ENCODE data around the gene CABCOCO1.

Gene CABCOCO1

DNA sequence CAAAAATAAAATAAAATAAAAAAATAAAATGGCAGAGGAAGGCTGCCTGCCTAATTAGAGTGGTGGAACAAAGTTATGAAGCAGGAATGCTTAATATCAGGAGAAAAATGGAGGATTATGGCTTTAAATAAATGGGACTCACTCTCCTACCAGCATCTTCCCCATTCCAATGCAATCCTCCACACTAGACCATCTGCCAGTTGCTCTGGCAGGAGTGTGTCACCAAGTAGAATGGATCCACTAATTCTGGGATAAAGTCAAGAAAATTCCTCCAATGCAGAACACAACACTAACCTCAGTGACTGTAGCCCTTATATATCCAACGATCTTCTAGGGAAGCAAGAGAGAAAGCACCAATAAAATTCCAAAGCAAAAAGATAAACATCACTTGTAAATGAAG, 126.3 kb downstream of the CABCOCO1 start:
- DNase-seq (no peak), ATAC-seq (ENCODE audit: insufficient read depth, low read depth) (no peak)

DNA sequence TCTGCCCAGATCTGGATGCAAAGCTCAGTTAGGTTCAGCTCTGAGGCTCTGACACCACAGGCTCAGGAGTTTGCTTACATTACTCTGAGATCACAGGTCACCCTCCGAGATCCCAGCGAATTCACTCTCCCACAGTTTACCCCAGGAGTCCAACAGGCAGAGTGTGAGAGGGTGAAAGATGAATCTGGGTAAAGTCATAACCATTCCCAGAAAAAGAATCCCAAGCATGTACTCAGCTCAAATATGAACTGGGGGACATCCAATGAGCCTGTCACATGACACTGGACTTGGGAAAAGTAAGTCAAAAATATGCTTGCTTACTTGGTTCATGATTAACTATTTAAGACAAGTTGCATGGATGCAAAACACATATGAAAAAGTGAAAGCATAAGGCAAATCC, 128.5 kb downstream of the CABCOCO1 start:
- H3K4me1 ChIP-seq (ENCODE audit: insufficient read depth, low read length): no peaks in the 10 kb centered on the region
- H3K4me2 ChIP-seq (ENCODE audit: insufficient read depth, low read length): no peak overlapping the region
- no peak overlapping the region for H3K27ac ChIP-seq (ENCODE audit: low read length)
- no peak for ATAC-seq (ENCODE audit: insufficient read depth, low read depth)
- no peaks in the 10 kb centered on the region for H3K79me2 ChIP-seq (ENCODE audit: insufficient read depth, low read length)
- no peaks in the 10 kb centered on the region for H3K27me3 ChIP-seq (ENCODE audit: insufficient read depth, low read length, poor library complexity)
- no peaks in the 10 kb centered on the region for H4K20me1 ChIP-seq (ENCODE audit: insufficient read depth, low read length)
- H3K36me3 ChIP-seq (ENCODE audit: insufficient read depth, low read length): no peaks in the 10 kb centered on the region
- no peak overlapping the region for H3K9ac ChIP-seq (ENCODE audit: low read depth, low read length)
- no peak overlapping the region for H2AFZ ChIP-seq (ENCODE audit: low read depth, low read length)
- TF ChIP-seq EZH2 (IDR thresholded peaks at IDR 0.05; ENCODE audit: borderline replicate concordance, low read depth, low read length, severe bottlenecking): no peak
- TF ChIP-seq, protein P1, sequence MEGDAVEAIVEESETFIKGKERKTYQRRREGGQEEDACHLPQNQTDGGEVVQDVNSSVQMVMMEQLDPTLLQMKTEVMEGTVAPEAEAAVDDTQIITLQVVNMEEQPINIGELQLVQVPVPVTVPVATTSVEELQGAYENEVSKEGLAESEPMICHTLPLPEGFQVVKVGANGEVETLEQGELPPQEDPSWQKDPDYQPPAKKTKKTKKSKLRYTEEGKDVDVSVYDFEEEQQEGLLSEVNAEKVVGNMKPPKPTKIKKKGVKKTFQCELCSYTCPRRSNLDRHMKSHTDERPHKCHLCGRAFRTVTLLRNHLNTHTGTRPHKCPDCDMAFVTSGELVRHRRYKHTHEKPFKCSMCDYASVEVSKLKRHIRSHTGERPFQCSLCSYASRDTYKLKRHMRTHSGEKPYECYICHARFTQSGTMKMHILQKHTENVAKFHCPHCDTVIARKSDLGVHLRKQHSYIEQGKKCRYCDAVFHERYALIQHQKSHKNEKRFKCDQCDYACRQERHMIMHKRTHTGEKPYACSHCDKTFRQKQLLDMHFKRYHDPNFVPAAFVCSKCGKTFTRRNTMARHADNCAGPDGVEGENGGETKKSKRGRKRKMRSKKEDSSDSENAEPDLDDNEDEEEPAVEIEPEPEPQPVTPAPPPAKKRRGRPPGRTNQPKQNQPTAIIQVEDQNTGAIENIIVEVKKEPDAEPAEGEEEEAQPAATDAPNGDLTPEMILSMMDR (IDR thresholded peaks at IDR 0.05; ENCODE audit: borderline replicate concordance, extremely low read depth, low read length, poor library complexity, severe bottlenecking): no peak
- no peak overlapping the region for H3K4me3 ChIP-seq (ENCODE audit: low read depth in 1 of 2, low read length in 2 of 2)
- no peak for DNase-seq
- H3K9me3 ChIP-seq (ENCODE audit: insufficient read depth, low read length, severe bottlenecking): no peaks in the 10 kb centered on the region

More for the DNA sequence above, 126.3 kb downstream of the CABCOCO1 start:
- TF ChIP-seq, protein P1 (IDR thresholded peaks at IDR 0.05; ENCODE audit: borderline replicate concordance, extremely low read depth, low read length, poor library complexity, severe bottlenecking): no peak
- no peak for TF ChIP-seq EZH2 (IDR thresholded peaks at IDR 0.05; ENCODE audit: borderline replicate concordance, low read depth, low read length, severe bottlenecking)
- no peaks in the 10 kb centered on the region for H3K79me2 ChIP-seq (ENCODE audit: insufficient read depth, low read length)
- H3K9me3 ChIP-seq (ENCODE audit: insufficient read depth, low read length, severe bottlenecking): no peaks in the 10 kb centered on the region
- no peak overlapping the region for H3K4me3 ChIP-seq (ENCODE audit: low read depth in 1 of 2, low read length in 2 of 2)
- H3K9ac ChIP-seq (ENCODE audit: low read depth, low read length): no peak overlapping the region
- H4K20me1 ChIP-seq (ENCODE audit: insufficient read depth, low read length): no peaks in the 10 kb centered on the region
- H3K36me3 ChIP-seq (ENCODE audit: insufficient read depth, low read length): no peaks in the 10 kb centered on the region
- no peak overlapping the region for H3K4me2 ChIP-seq (ENCODE audit: insufficient read depth, low read length)
- H3K4me1 ChIP-seq (ENCODE audit: insufficient read depth, low read length): no peaks in the 10 kb centered on the region
- H2AFZ ChIP-seq (ENCODE audit: low read depth, low read length): no peak overlapping the region
- no peaks in the 10 kb centered on the region for H3K27me3 ChIP-seq (ENCODE audit: insufficient read depth, low read length, poor library complexity)
- no peak overlapping the region for H3K27ac ChIP-seq (ENCODE audit: low read length)

DNA sequence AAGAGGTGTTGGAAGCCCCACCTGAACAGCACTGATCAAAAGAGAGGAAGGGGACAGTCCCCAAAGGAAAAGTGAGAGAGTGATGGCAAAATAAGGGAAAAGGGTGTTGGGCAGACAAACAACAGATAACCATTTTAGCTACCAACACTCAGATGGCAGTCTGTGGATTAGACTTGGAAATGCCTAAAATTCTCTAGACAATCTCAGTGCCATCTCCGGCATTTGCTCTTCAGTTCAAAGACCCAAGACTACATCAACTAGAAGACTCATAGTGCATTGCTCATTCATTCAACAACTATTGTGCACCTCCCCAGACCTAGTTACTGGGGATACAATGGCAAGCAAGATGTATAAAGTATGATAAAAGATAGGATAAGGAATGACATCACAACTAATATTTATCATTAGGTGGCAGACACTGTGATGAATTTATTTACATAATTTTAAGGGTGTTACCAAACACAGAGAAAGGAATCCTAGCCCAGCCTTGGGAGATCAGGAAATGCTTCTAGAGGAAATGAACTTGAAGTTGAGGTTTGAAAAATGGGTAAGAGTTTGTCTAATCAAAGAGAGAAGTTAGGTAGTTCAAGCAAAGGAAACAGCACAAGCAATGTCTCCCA, 129.5 kb downstream of the CABCOCO1 start:
- Histone ChIP-seq H3K27me3 (ENCODE audit: insufficient read depth, low read length, poor library complexity) (no peaks in the 10 kb centered on the region), H3K4me3 (ENCODE audit: low read depth in 1 of 2, low read length in 2 of 2) (no peak overlapping the region), H3K79me2 (ENCODE audit: insufficient read depth, low read length) (no peaks in the 10 kb centered on the region), H3K27ac (ENCODE audit: low read length) (no peak overlapping the region), H3K9ac (ENCODE audit: low read depth, low read length) (no peak overlapping the region), H3K36me3 (ENCODE audit: insufficient read depth, low read length) (no peaks in the 10 kb centered on the region), H3K4me1 (ENCODE audit: insufficient read depth, low read length) (no peaks in the 10 kb centered on the region), H2AFZ (ENCODE audit: low read depth, low read length) (no peak overlapping the region), H3K4me2 (ENCODE audit: insufficient read depth, low read length) (no peak overlapping the region), H3K9me3 (ENCODE audit: insufficient read depth, low read length, severe bottlenecking) (no peaks in the 10 kb centered on the region), H4K20me1 (ENCODE audit: insufficient read depth, low read length) (no peaks in the 10 kb centered on the region)
- ATAC-seq (ENCODE audit: insufficient read depth, low read depth): no peak
- no peak for TF ChIP-seq EZH2 (IDR thresholded peaks at IDR 0.05; ENCODE audit: borderline replicate concordance, low read depth, low read length, severe bottlenecking)
- TF ChIP-seq, protein P1 (IDR thresholded peaks at IDR 0.05; ENCODE audit: borderline replicate concordance, extremely low read depth, low read length, poor library complexity, severe bottlenecking): no peak
- DNase-seq: no peak

Data from DND-41 (cell line).